ENCODE results near the gene SLC16A8.

SLC16A8 gene

GRCh38 chr22:38028344-38029130 is 55.4 kb downstream of the SLC16A8 start:
- DNase-seq (ENCODE audit: low spot score): no peak

Data from GM03348 (cell line).